ENCODE measurements around the gene ETAA1.

ETAA1 gene

DNA sequence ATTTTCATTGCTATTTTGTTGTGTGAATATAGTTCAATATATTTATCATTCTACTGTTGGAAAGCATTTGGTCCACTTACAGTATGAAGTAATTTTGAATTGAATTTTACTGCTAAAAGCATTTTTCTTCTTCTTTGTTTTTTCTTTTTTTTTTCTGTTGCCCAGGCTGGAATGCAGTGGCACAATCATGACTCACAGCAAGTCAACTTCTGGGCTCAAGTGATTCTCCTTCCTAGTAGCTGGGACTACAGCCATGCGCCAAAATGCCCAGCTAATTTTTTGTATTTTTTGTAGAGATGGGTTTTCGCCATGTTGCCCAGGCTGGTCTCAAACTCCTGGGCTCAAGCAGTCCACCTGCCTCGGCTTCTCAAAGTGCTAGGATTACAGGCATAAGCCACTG, 2.4 kb upstream of the ETAA1 start:
- no peaks in the 10 kb centered on the region for H3K9me3 ChIP-seq (ENCODE audit: insufficient read depth, low read depth, low read length)
- no peak overlapping the region for H3K4me3 ChIP-seq (ENCODE audit: low read length)
- H3K27me3 ChIP-seq (ENCODE audit: insufficient read depth, low read length) = no peaks in the 10 kb centered on the region
- peaks cover 7% of the 10 kb centered on the region for H3K36me3 ChIP-seq (ENCODE audit: insufficient read depth, low read length)
- no peak overlapping the region for H3K9ac ChIP-seq (ENCODE audit: low read depth, low read length)
- 92% methylated on average over 3 of the region's 3 CpGs for WGBS
- peaks cover 30% of the 10 kb centered on the region for H3K4me1 ChIP-seq (ENCODE audit: insufficient read depth, low read length)
- no peak overlapping the region for H3K27ac ChIP-seq (ENCODE audit: low read depth, low read length)

DNA sequence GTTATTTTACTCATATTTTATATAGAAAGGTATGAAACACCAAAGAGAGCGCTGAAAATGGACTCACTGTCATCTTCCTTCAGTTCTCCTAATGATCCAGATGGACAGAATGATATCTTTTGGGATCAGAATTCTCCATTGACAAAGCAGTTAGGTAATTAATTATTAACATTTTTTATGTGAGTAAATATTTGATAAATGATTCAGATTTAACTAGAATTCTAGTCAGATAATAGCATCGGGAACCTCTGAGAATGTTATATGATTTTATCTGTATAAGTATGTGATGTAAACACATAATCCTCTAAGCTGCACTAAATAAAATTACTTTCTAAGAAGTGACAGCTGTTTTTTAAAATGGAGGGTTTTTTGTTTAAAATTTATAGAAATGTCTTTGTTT, 2.0 kb downstream of the ETAA1 start:
- Histone ChIP-seq H3K4me3 (ENCODE audit: low read length) (no peak overlapping the region), H3K4me1 (ENCODE audit: insufficient read depth, low read length) (peaks cover 20% of the 10 kb centered on the region; the same call in 1 of the 2 replicates), H3K36me3 (ENCODE audit: insufficient read depth, low read length) (peaks cover 52% of the 10 kb centered on the region), H3K9me3 (ENCODE audit: insufficient read depth, low read depth, low read length) (no peaks in the 10 kb centered on the region), H3K27me3 (ENCODE audit: insufficient read depth, low read length) (no peaks in the 10 kb centered on the region), H3K9ac (ENCODE audit: low read depth, low read length) (no peak overlapping the region), H3K27ac (ENCODE audit: low read depth, low read length) (no peak overlapping the region)
- no CpG with 5 or more reads among the region's 2 CpGs for WGBS

DNA sequence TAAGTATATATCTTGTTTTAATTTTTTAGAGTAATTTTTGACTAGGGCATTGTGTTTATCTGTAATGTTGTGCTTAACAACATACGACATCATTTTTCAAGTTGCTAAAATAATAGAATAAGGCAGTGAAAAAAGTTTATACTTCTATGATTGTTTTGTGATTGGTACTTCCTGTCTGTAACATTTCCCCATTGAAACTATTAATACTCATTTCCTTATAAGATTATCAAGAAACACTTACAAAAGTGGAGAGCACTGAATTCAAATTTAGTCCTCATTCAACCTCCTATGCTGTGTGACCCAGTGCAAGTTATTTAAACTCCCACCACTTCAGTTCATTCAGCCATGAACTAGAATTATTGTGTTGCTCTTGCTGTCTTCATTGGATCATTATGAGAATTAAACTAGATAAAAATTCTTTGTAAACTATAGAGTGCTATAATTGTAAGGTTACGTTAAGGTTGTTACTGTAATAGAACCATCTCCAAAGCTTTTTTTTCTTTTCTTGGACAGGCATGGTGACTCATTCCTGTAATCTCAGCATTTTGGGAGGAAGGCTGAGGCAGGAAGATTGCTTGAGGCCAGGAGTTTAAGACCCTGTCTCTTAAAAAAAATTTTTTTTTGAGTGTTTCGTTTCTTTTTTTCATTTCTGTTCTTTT, 2.8 kb downstream of the ETAA1 start:
- Histone ChIP-seq H3K4me3 (ENCODE audit: low read length) (no peak overlapping the region), H3K9me3 (ENCODE audit: insufficient read depth, low read depth, low read length) (no peaks in the 10 kb centered on the region), H3K27ac (ENCODE audit: low read depth, low read length) (no peak overlapping the region), H3K9ac (ENCODE audit: low read depth, low read length) (no peak overlapping the region), H3K27me3 (ENCODE audit: insufficient read depth, low read length) (no peaks in the 10 kb centered on the region), H3K4me1 (ENCODE audit: insufficient read depth, low read length) (peaks cover 14% of the 10 kb centered on the region; the same call in 1 of the 2 replicates), H3K36me3 (ENCODE audit: insufficient read depth, low read length) (peaks cover 60% of the 10 kb centered on the region)
- 83% methylated on average over 2 of the region's 3 CpGs for WGBS

DNA sequence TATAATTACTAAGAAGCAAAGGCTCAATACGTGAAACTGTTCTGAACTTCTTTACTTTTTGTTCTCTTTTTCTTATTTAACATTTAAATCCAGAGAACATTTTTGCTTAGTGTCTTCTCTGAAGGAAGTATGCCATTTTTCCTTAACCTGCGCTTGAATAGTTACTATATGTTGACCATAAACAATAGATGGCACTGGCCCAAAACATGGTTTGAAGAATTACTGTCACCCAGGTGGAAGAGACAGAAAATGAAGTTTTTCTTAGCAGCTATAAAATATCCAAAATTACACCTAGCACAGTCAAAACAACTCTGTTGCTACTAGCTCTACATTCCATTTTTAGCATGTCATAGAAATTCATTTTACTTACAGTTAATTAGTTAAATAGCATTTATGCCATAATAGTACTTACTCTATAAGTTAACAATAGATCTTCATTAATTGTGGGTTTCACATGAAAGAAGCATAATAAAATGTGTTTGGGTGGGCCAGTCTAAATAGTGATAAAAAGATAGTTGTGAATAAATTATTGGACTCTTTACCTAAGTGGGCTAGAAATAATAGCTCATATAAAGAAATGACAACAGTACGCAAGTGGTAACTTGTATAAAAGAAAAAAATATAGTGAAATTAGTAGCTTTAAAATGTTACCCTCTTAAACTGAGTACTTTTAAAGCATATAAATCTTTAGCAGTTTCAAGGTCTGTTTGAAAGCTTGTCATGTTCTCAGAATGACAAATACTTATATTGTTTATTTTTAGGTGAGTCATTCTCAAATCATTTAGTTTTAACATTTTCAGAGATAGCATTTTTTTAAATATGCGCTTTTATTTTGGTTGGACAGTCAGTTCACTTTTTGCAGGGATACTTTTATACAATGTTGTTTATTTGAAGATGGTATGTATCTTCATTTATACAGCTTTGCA, 3.7 kb downstream of the ETAA1 start:
- no peak overlapping the region for H3K4me3 ChIP-seq (ENCODE audit: low read length)
- no peak overlapping the region for H3K9ac ChIP-seq (ENCODE audit: low read depth, low read length)
- H3K9me3 ChIP-seq (ENCODE audit: insufficient read depth, low read depth, low read length) = no peaks in the 10 kb centered on the region
- peaks cover 14% of the 10 kb centered on the region; the same call in 1 of the 2 replicates for H3K4me1 ChIP-seq (ENCODE audit: insufficient read depth, low read length)
- H3K36me3 ChIP-seq (ENCODE audit: insufficient read depth, low read length) = peaks cover 68% of the 10 kb centered on the region
- WGBS = 96% methylated on average over 3 of the region's 4 CpGs
- H3K27ac ChIP-seq (ENCODE audit: low read depth, low read length) = no peak overlapping the region
- no peaks in the 10 kb centered on the region for H3K27me3 ChIP-seq (ENCODE audit: insufficient read depth, low read length)

GRCh38 chr2:67408346-67408745, 11.2 kb downstream of the ETAA1 start:
- H3K27me3 ChIP-seq (ENCODE audit: insufficient read depth, low read length) = no peaks in the 10 kb centered on the region
- no peaks in the 10 kb centered on the region for H3K9me3 ChIP-seq (ENCODE audit: insufficient read depth, low read depth, low read length)
- no peak overlapping the region for H3K9ac ChIP-seq (ENCODE audit: low read depth, low read length)
- H3K27ac ChIP-seq (ENCODE audit: low read depth, low read length) = no peak overlapping the region
- H3K36me3 ChIP-seq (ENCODE audit: insufficient read depth, low read length) = peaks cover 79% of the 10 kb centered on the region
- no peak overlapping the region for H3K4me3 ChIP-seq (ENCODE audit: low read length)
- no peaks in the 10 kb centered on the region for H3K4me1 ChIP-seq (ENCODE audit: insufficient read depth, low read length)

DNA sequence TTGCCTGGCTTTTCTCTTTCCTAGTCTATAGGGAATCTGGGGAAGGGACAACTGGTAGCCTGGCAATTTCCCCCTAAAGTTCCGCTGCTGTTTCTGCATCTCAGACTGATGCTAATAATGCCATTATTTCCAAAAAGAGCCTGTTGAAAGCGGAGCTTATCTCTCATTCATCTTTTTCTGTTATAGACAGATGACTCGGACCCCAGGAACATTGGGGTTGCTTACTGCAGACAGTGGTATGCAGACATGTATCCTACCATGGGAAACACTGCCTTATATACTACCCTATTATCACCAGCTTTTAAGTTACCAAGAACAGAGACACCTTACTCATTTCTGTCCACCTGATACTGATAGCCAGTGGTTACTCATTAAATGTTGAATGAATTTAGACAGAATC, 15.3 kb downstream of the ETAA1 start:
- Histone ChIP-seq H3K27me3 (ENCODE audit: insufficient read depth, low read length) (no peaks in the 10 kb centered on the region), H3K4me3 (ENCODE audit: low read length) (no peak overlapping the region), H3K9me3 (ENCODE audit: insufficient read depth, low read depth, low read length) (no peaks in the 10 kb centered on the region), H3K9ac (ENCODE audit: low read depth, low read length) (no peak overlapping the region), H3K4me1 (ENCODE audit: insufficient read depth, low read length) (no peaks in the 10 kb centered on the region), H3K36me3 (ENCODE audit: insufficient read depth, low read length) (peaks cover 40% of the 10 kb centered on the region), H3K27ac (ENCODE audit: low read depth, low read length) (no peak overlapping the region)
- 95% methylated on average over 3 of the region's 3 CpGs for WGBS

DNA sequence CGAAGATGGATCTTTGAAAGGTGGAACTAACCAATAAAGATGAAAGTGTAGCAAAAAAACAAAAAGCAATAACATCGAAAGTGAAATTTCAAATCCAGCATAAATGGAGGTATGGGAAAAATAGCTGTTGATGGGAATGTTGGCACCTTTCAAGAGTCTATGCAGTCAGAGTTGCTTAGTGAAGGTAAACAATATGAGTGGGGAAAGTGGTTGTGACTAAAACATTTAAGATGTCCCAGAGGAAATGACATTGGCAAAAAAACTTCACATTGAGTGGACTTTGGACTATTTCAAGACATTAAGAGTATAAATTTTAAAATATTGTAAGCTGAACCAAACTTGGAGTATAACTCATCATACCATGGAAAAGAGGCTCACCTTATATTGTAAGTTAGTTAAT, 17.7 kb downstream of the ETAA1 start:
- Histone ChIP-seq H3K4me3 (ENCODE audit: low read length) (no peak overlapping the region), H3K27ac (ENCODE audit: low read depth, low read length) (no peak overlapping the region), H3K4me1 (ENCODE audit: insufficient read depth, low read length) (no peaks in the 10 kb centered on the region), H3K9ac (ENCODE audit: low read depth, low read length) (no peak overlapping the region), H3K9me3 (ENCODE audit: insufficient read depth, low read depth, low read length) (no peaks in the 10 kb centered on the region), H3K27me3 (ENCODE audit: insufficient read depth, low read length) (no peaks in the 10 kb centered on the region), H3K36me3 (ENCODE audit: insufficient read depth, low read length) (peaks cover 16% of the 10 kb centered on the region)
- over 99% methylated on average over 2 of the region's 2 CpGs for WGBS

GRCh38 chr2:67416136-67416535, 19.0 kb downstream of the ETAA1 start:
- H3K4me3 ChIP-seq (ENCODE audit: low read length) = no peak overlapping the region
- H3K27ac ChIP-seq (ENCODE audit: low read depth, low read length) = no peak overlapping the region
- H3K9me3 ChIP-seq (ENCODE audit: insufficient read depth, low read depth, low read length) = no peaks in the 10 kb centered on the region
- WGBS = 100% methylated on average over 1 of the region's 1 CpG
- H3K36me3 ChIP-seq (ENCODE audit: insufficient read depth, low read length) = peaks cover 3% of the 10 kb centered on the region
- H3K27me3 ChIP-seq (ENCODE audit: insufficient read depth, low read length) = no peaks in the 10 kb centered on the region
- H3K4me1 ChIP-seq (ENCODE audit: insufficient read depth, low read length) = no peaks in the 10 kb centered on the region
- H3K9ac ChIP-seq (ENCODE audit: low read depth, low read length) = no peak overlapping the region

DNA sequence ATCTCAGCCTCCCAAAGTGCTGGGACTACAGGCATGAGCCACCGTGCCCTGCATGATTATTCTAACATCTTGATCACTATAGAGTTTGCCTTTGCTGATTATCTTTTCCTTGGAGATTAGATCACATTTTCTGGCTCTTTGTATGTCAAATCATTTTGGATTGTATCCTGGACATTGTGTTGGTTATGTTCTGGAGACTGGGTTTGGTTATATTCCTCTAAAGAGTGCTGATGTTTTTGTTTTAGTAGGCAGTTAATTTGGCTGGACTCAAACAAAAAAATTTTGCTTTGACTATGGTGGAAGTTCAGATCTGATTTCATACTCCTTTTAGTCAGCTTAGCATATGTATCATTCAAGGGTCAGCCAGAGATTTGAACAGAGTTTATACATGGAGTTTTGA, 26.4 kb downstream of the ETAA1 start:
- 95% methylated on average over 1 of the region's 1 CpG for WGBS
- Histone ChIP-seq H3K27ac (ENCODE audit: low read depth, low read length) (no peak overlapping the region), H3K4me1 (ENCODE audit: insufficient read depth, low read length) (no peaks in the 10 kb centered on the region), H3K36me3 (ENCODE audit: insufficient read depth, low read length) (no peaks in the 10 kb centered on the region), H3K4me3 (ENCODE audit: low read length) (no peak overlapping the region), H3K27me3 (ENCODE audit: insufficient read depth, low read length) (no peaks in the 10 kb centered on the region), H3K9ac (ENCODE audit: low read depth, low read length) (no peak overlapping the region), H3K9me3 (ENCODE audit: insufficient read depth, low read depth, low read length) (peaks cover 12% of the 10 kb centered on the region)

GRCh38 chr2:67436221-67436620, 39.1 kb downstream of the ETAA1 start:
- no peaks in the 10 kb centered on the region for H3K36me3 ChIP-seq (ENCODE audit: insufficient read depth, low read length)
- WGBS = 91% methylated on average over 4 of the region's 4 CpGs
- no peaks in the 10 kb centered on the region for H3K9me3 ChIP-seq (ENCODE audit: insufficient read depth, low read depth, low read length)
- no peaks in the 10 kb centered on the region for H3K27me3 ChIP-seq (ENCODE audit: insufficient read depth, low read length)
- no peak overlapping the region for H3K4me3 ChIP-seq (ENCODE audit: low read length)
- H3K27ac ChIP-seq (ENCODE audit: low read depth, low read length) = no peak overlapping the region
- peaks cover 10% of the 10 kb centered on the region; the same call in 1 of the 2 replicates for H3K4me1 ChIP-seq (ENCODE audit: insufficient read depth, low read length)
- H3K9ac ChIP-seq (ENCODE audit: low read depth, low read length) = no peak overlapping the region

GRCh38 chr2:67437114-67437513, 40.0 kb downstream of the ETAA1 start:
- Histone ChIP-seq H3K9ac (ENCODE audit: low read depth, low read length) (no peak overlapping the region), H3K4me1 (ENCODE audit: insufficient read depth, low read length) (peaks cover 10% of the 10 kb centered on the region; the same call in 1 of the 2 replicates), H3K36me3 (ENCODE audit: insufficient read depth, low read length) (no peaks in the 10 kb centered on the region), H3K27me3 (ENCODE audit: insufficient read depth, low read length) (no peaks in the 10 kb centered on the region), H3K4me3 (ENCODE audit: low read length) (no peak overlapping the region), H3K9me3 (ENCODE audit: insufficient read depth, low read depth, low read length) (no peaks in the 10 kb centered on the region), H3K27ac (ENCODE audit: low read depth, low read length) (no peak overlapping the region)
- 68% methylated on average over 1 of the region's 1 CpG for WGBS
